HG02884 (cell line): ENCODE data around the gene BCS1L.

Experiments used
- ATAC-seq: cut with Tn5 transposase; IDR thresholded peaks from one replicate; pipeline ENCODE4 v1.9.1; 2021; ENCODE audit warnings: mild to moderate bottlenecking, moderate library complexity; ENCODE audit not compliant: unreplicated experiment

The BCS1L gene

GRCh38 chr2:218659258-218659987 is at the start of gene BCS1L, which contains the start of gene ZNF142:
Gene BCS1L (plus strand): TSS chr2:218659683. CDS start chr2:218660988, 1,305 bp downstream.
Gene ZNF142 (minus strand): TSS chr2:218659623. CDS start chr2:218656429, 3,194 bp downstream.
- ATAC-seq = peak; percentile 92

- ATAC-seq = no peak
These were observed 43.6 kb upstream of the BCS1L start for GRCh38 chr2:218615868-218616315.

- ATAC-seq = no peak
These were observed 41.2 kb upstream of the BCS1L start for GRCh38 chr2:218618102-218618860.

GRCh38 chr2:218621007-218621406 is 38.5 kb upstream of the BCS1L start:
- no peak for ATAC-seq

- ATAC-seq = no peak
These were observed 36.7 kb upstream of the BCS1L start for GRCh38 chr2:218622606-218623365.

GRCh38 chr2:218623366-218623705 is 36.1 kb upstream of the BCS1L start:
- no peak for ATAC-seq

GRCh38 chr2:218626369-218626768 is 33.1 kb upstream of the BCS1L start:
- no peak for ATAC-seq

GRCh38 chr2:218627939-218628338 is 31.5 kb upstream of the BCS1L start:
- no peak for ATAC-seq

- ATAC-seq = no peak
These were observed 27.6 kb upstream of the BCS1L start for GRCh38 chr2:218631837-218632236.

- no peak for ATAC-seq
These were observed 23.8 kb upstream of the BCS1L start for GRCh38 chr2:218635719-218636118.

GRCh38 chr2:218638372-218638771 is 21.1 kb upstream of the BCS1L start:
- ATAC-seq = no peak

- ATAC-seq = no peak
These were observed 17.3 kb upstream of the BCS1L start for GRCh38 chr2:218642121-218642656.

GRCh38 chr2:218642786-218643185 is 16.7 kb upstream of the BCS1L start:
- no peak for ATAC-seq

GRCh38 chr2:218643751-218644310 is 15.7 kb upstream of the BCS1L start:
- no peak for ATAC-seq

- ATAC-seq = no peak
These were observed 14.8 kb upstream of the BCS1L start for GRCh38 chr2:218644721-218645120.

GRCh38 chr2:218645126-218645525 is 14.4 kb upstream of the BCS1L start:
- ATAC-seq = no peak

GRCh38 chr2:218648088-218648786 is 11.2 kb upstream of the BCS1L start:
- no peak for ATAC-seq

GRCh38 chr2:218648787-218649100 is 10.7 kb upstream of the BCS1L start:
- ATAC-seq = no peak

- no peak for ATAC-seq
These were observed 3.7 kb upstream of the BCS1L start for GRCh38 chr2:218655751-218656150.

- peak; percentile 29 for ATAC-seq
These were observed 719 bp upstream of the BCS1L start for GRCh38 chr2:218658671-218659257.
